ENCODE data around the gene PPL. TPM values are rescaled to one million over a fixed set of nuclear protein-coding genes. Genes with fewer than 3 reads are reported as not detected.

The PPL gene
- total and polyA plus RNA-seq, 2 of the 8 experiments (the other 6 are each of a cell fraction or from before 2014, with no cell fraction given): 11.3 to 29.5 TPM

- TF ChIP-seq CHD7 (IDR thresholded peaks at IDR 0.05; ENCODE audit: insufficient replicate concordance, low read length) (no peak), BRCA1 (IDR thresholded peaks at IDR 0.05; ENCODE audit: low read depth, low read length) (no peak), ZNF274 (IDR thresholded peaks at IDR 0.05; ENCODE audit: borderline replicate concordance, extremely low read depth, low read length) (no peak), SIX5 (IDR thresholded peaks at IDR 0.05; ENCODE audit: low read depth, low read length) (no peak)
Observed at GRCh38 chr16:4868535-4868934, 68.4 kb downstream of the PPL start (continued).

Measured in H1 (cell line).